Lower leg skin (tissue), 3 donors: ENCODE measurements around the gene NTHL1.

Experiments
- CTCF ChIP-seq, 3 donors: fragments of 450-650 bp; IDR thresholded peaks; one replicate each; pipeline ENCODE4 v1.5.1; 2016; ENCODE audit warnings: antibody characterized with exemption in 3 of 3, mild to moderate bottlenecking in 3 of 3, moderate library complexity in 2 of 3
- POLR2A ChIP-seq, 2 donors: fragments of 450-650 bp; IDR thresholded peaks; one replicate each; pipeline ENCODE4 v1.6.1; 2016 to 2017; ENCODE audit warnings: antibody characterized with exemption in 2 of 2, mild to moderate bottlenecking in 1 of 2, moderate library complexity in 1 of 2

GRCh38 chr16:1990351-1991134 lies 57.1 kb downstream of the NTHL1 start:
- TF ChIP-seq POLR2A (IDR thresholded peaks at IDR 0.05) (no peak), CTCF (IDR thresholded peaks at IDR 0.05) (no peak)
